ENCODE results near the gene STIM2. TPM values are rescaled to one million over a fixed set of nuclear protein-coding genes. Genes with fewer than 3 reads are reported as not detected.
A peak's percentile ranks its signal among the peaks of the same experiment; 100 is the strongest.

Gene STIM2
- total and polyA plus RNA-seq, 3 experiments from 2014 or later = 41.4 to 51.0 (median 47.8) TPM

DNA sequence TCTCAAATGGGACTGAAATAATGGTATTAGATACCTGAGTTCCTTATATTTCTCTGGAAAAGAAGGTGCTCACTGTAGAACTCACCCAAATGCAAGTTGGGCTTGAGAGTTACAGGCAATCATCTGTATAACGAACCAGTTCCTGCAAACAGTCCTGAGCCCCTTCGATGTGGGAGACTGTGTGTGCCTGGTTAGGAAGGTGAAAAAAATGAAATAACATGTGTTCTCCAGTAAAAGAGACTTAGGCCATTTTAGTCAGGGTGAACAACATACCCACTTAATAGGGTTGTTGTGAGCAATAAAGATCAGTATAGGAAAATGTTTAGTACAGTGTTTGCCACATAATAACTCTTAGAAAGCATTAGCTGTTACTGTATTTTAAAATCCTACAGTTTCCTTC, 23.4 kb downstream of the STIM2 start:
- H3K4me1 ChIP-seq (ENCODE audit: insufficient read depth, low read length) = peaks cover 73% of the 10 kb centered on the region

DNA sequence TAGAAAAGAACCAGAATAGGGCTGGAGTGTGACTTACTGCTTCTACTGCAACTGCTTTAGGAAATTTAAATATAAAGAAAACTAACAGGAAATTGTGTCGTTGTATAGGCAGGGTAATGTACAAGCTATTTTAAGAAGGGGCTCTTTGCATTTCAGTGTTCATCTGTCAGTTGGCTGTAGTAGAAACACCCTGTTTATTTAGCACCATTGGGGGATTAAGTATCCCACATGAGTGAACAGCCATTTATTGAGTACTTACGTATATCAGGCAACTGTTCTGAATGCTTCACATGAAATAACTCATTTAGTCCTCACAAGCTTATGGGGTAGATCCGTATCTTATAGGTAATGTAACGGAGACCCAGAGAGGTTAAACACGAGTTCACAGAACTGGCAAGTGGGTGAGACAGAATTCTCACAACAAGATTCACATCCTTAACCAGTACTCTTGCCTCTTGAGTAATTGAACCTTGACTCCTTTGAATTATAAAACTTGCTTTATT, 23.9 kb downstream of the STIM2 start:
- peaks cover 0 to 2% (median 0%) of the 10 kb centered on the region in 3 donors for H3K36me3 Mint-ChIP-seq
- H3K9me3 Mint-ChIP-seq = no peaks in the 10 kb centered on the region
- Histone ChIP-seq H3K9me3 (ENCODE audit: low read length) (no peaks in the 10 kb centered on the region), H3K27me3 (ENCODE audit: insufficient read depth, low read length, poor library complexity, severe bottlenecking) (no peaks in the 10 kb centered on the region), H3K4me1 (ENCODE audit: insufficient read depth, low read length) (peaks cover 68% of the 10 kb centered on the region), H3K4me3 (ENCODE audit: low read length) (peak overlapping the region; percentile 48), H3K27ac (ENCODE audit: low read depth, low read length) (peak overlapping the region; percentile 67), H3K36me3 (ENCODE audit: insufficient read depth, low read length) (no peaks in the 10 kb centered on the region)
- DNase-seq = peak in 2 of 5 donors; percentile 53 to 65
- POLR2A ChIA-PET = interaction anchor here (0.5 to 4.6 kb wide), 5 partner anchors 11 to 48 kb away, joined by 9 to 96 read pairs (median 12); partner anchors contain the start of gene STIM2
- H3K27me3 Mint-ChIP-seq = no peaks in the 10 kb centered on the region
- H3K27ac Mint-ChIP-seq = peak overlapping the region; percentile 93 to 100 (median 96)
- peaks cover 72 to 98% (median 94%) of the 10 kb centered on the region in 3 donors for H3K4me1 Mint-ChIP-seq
- CTCF ChIA-PET = interaction anchor here (4.1 to 4.6 kb wide), 2 partner anchors 10 to 25 kb away, joined by 20 to 51 read pairs; partner anchors contain the start of gene STIM2
- peak overlapping the region; percentile 51 to 77 (median 76) for H3K4me3 Mint-ChIP-seq

More for the DNA sequence above, 23.4 kb downstream of the STIM2 start:
- H3K27me3 ChIP-seq (ENCODE audit: insufficient read depth, low read length, poor library complexity, severe bottlenecking) = no peaks in the 10 kb centered on the region
- peak overlapping the region; percentile 93 to 100 (median 96) for H3K27ac Mint-ChIP-seq
- ChIA-PET CTCF (interaction anchor here (4.6 kb wide), 1 partner anchor 24 kb away, joined by 51 read pairs; the partner anchor contains the start of gene STIM2), POLR2A (interaction anchor here (0.5 to 4.6 kb wide), 5 partner anchors 11 to 48 kb away, joined by 9 to 96 read pairs (median 12); partner anchors contain the start of gene STIM2)
- no peaks in the 10 kb centered on the region for H3K27me3 Mint-ChIP-seq
- H3K36me3 Mint-ChIP-seq = peaks cover 0 to 2% (median 0%) of the 10 kb centered on the region in 3 donors
- no peaks in the 10 kb centered on the region for H3K9me3 Mint-ChIP-seq
- peaks cover 74 to 98% (median 94%) of the 10 kb centered on the region in 3 donors for H3K4me1 Mint-ChIP-seq
- peak overlapping the region; percentile 67 for H3K27ac ChIP-seq (ENCODE audit: low read depth, low read length)
- H3K4me3 Mint-ChIP-seq = peak overlapping the region; percentile 51 to 77 (median 76)
- peak in 1 of 5 donors; percentile 21 for DNase-seq
- H3K36me3 ChIP-seq (ENCODE audit: insufficient read depth, low read length) = no peaks in the 10 kb centered on the region
- no peaks in the 10 kb centered on the region for H3K9me3 ChIP-seq (ENCODE audit: low read length)
- peak overlapping the region; percentile 48 for H3K4me3 ChIP-seq (ENCODE audit: low read length)

- peak overlapping the region; percentile 52 for H3K4me3 ChIP-seq (ENCODE audit: low read length)
- H3K27ac ChIP-seq (ENCODE audit: low read depth, low read length) = peak overlapping the region; percentile 64
- POLR2A ChIA-PET = interaction anchor here (0.7 to 4.6 kb wide), 7 partner anchors 13 to 302 kb away, joined by 3 to 96 read pairs (median 12); partner anchors contain the start of genes STIM2 and TBC1D19
- no peaks in the 10 kb centered on the region for H3K36me3 ChIP-seq (ENCODE audit: insufficient read depth, low read length)
- Mint-ChIP-seq H3K4me3 (peak overlapping the region; percentile 77 to 83 (median 79)), H3K9me3 (no peaks in the 10 kb centered on the region), H3K36me3 (peaks cover 0 to under 1% (median 0%) of the 10 kb centered on the region in 3 donors), H3K27ac (peak overlapping the region; percentile 81 to 100 (median 96)), H3K4me1 (peaks cover 67 to 96% (median 93%) of the 10 kb centered on the region in 3 donors), H3K27me3 (no peaks in the 10 kb centered on the region)
- DNase-seq = peak in 4 of 5 donors; percentile 12 to 78 (median 72)
- CTCF ChIA-PET = interaction anchor here (0.8 to 4.6 kb wide), 5 partner anchors 11 to 302 kb away, joined by 3 to 51 read pairs (median 3); partner anchors contain the start of genes STIM2 and TBC1D19
- H3K9me3 ChIP-seq (ENCODE audit: low read length) = no peaks in the 10 kb centered on the region
- peaks cover 60% of the 10 kb centered on the region for H3K4me1 ChIP-seq (ENCODE audit: insufficient read depth, low read length)
- no peaks in the 10 kb centered on the region for H3K27me3 ChIP-seq (ENCODE audit: insufficient read depth, low read length, poor library complexity, severe bottlenecking)
Observed at GRCh38 chr4:26885912-26886274, 25.3 kb downstream of the STIM2 start.

DNA sequence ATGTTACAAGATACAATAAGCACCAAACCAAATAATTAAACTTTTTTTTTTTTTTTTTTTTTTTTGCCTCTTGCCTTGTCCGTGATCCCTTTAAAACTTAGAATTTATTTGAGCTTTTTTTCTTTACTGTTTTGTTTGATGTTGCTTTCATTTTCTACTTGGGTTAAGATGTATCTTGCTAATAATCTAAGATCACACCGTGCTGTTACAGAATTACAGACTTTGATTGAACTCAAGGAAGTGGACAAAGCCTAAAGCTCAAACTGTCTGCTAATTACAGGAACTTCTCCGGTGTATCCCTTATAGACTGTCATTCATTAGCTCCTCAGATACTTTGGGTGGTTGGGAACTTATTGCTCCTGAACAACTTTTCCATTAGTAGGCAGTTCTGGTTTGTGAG, 26.5 kb downstream of the STIM2 start:
- CTCF ChIA-PET = interaction anchor here (1.0 to 4.6 kb wide), 4 partner anchors 13 to 41 kb away, joined by 3 to 51 read pairs (median 12); partner anchors contain the start of gene STIM2
- peaks cover 56% of the 10 kb centered on the region for H3K4me1 ChIP-seq (ENCODE audit: insufficient read depth, low read length)
- Mint-ChIP-seq H3K36me3 (peaks cover 0 to 4% (median 2%) of the 10 kb centered on the region in 3 donors), H3K27ac (peak overlapping the region; percentile 81 to 100 (median 96)), H3K4me3 (peak overlapping the region; percentile 77 to 83 (median 79)), H3K9me3 (no peaks in the 10 kb centered on the region), H3K4me1 (peaks cover 67 to 96% (median 93%) of the 10 kb centered on the region in 3 donors), H3K27me3 (no peaks in the 10 kb centered on the region)
- DNase-seq = peak in 2 of 5 donors; percentile 30 to 48
- POLR2A ChIA-PET = interaction anchor here (0.6 to 4.6 kb wide), 9 partner anchors 12 to 303 kb away, joined by 3 to 96 read pairs (median 4); partner anchors contain the start of genes STIM2 and TBC1D19
- no peaks in the 10 kb centered on the region for H3K27me3 ChIP-seq (ENCODE audit: insufficient read depth, low read length, poor library complexity, severe bottlenecking)
- no peaks in the 10 kb centered on the region for H3K36me3 ChIP-seq (ENCODE audit: insufficient read depth, low read length)
- no peaks in the 10 kb centered on the region for H3K9me3 ChIP-seq (ENCODE audit: low read length)
- peak overlapping the region; percentile 64 for H3K27ac ChIP-seq (ENCODE audit: low read depth, low read length)
- H3K4me3 ChIP-seq (ENCODE audit: low read length) = peak overlapping the region; percentile 52

- H3K4me1 Mint-ChIP-seq = peaks cover 70 to 96% (median 94%) of the 10 kb centered on the region in 3 donors
- DNase-seq = no peak
- peaks cover 0 to 4% (median 3%) of the 10 kb centered on the region in 3 donors for H3K36me3 Mint-ChIP-seq
- H3K27ac Mint-ChIP-seq = peak overlapping the region in 7 of 8 donors; percentile 46 to 85 (median 74)
- ChIA-PET CTCF (interaction anchor here (1.0 to 4.6 kb wide), 3 partner anchors 13 to 28 kb away, joined by 3 to 51 read pairs (median 20); partner anchors contain the start of gene STIM2), POLR2A (interaction anchor here (0.5 to 4.6 kb wide), 4 partner anchors 8 to 588 kb away, joined by 3 to 96 read pairs (median 4); partner anchors contain the start of gene STIM2)
- no peaks in the 10 kb centered on the region for H3K27me3 Mint-ChIP-seq
- no peaks in the 10 kb centered on the region for H3K9me3 ChIP-seq (ENCODE audit: low read length)
- H3K36me3 ChIP-seq (ENCODE audit: insufficient read depth, low read length) = no peaks in the 10 kb centered on the region
- H3K4me3 ChIP-seq (ENCODE audit: low read length) = no peak overlapping the region
- no peaks in the 10 kb centered on the region for H3K9me3 Mint-ChIP-seq
- H3K4me3 Mint-ChIP-seq = no peak overlapping the region
- H3K4me1 ChIP-seq (ENCODE audit: insufficient read depth, low read length) = peaks cover 57% of the 10 kb centered on the region
- H3K27ac ChIP-seq (ENCODE audit: low read depth, low read length) = no peak overlapping the region
- H3K27me3 ChIP-seq (ENCODE audit: insufficient read depth, low read length, poor library complexity, severe bottlenecking) = no peaks in the 10 kb centered on the region
Observed at GRCh38 chr4:26887809-26888208, 27.2 kb downstream of the STIM2 start.

DNA sequence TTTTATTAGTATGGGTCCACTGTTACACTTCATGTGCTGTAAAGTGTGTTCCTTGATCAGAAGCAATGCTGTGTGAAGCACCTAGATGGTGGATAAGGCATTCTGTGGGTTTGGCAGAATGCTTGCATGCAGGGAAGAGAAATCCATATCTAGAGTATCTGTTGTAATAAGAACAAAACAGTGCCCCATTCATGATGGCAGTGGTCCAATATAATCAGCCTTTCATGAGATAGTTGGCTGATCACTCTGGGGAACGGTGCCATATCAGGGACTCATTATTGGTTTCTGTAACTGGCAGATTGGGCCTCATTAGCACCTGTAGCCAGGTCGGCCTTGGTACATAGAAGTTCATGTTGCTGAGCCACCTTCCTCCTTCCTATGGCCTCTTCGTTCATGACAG, 28.7 kb downstream of the STIM2 start:
- DNase-seq = no peak
- ChIA-PET POLR2A (no interaction called here), CTCF (interaction anchor here (0.9 kb wide), 1 partner anchor 27 kb away, joined by 3 read pairs; no protein-coding TSS in a partner anchor)
- no peaks in the 10 kb centered on the region for H3K27me3 ChIP-seq (ENCODE audit: insufficient read depth, low read length, poor library complexity, severe bottlenecking)
- Mint-ChIP-seq H3K4me3 (no peak overlapping the region), H3K27me3 (no peaks in the 10 kb centered on the region), H3K9me3 (no peaks in the 10 kb centered on the region), H3K27ac (peak overlapping the region in 2 of 8 donors; percentile 22 to 67), H3K4me1 (peaks cover 69 to 96% (median 91%) of the 10 kb centered on the region in 3 donors), H3K36me3 (peaks cover 0 to 4% (median 4%) of the 10 kb centered on the region in 3 donors)
- peaks cover 47% of the 10 kb centered on the region for H3K4me1 ChIP-seq (ENCODE audit: insufficient read depth, low read length)
- no peak overlapping the region for H3K27ac ChIP-seq (ENCODE audit: low read depth, low read length)
- no peak overlapping the region for H3K4me3 ChIP-seq (ENCODE audit: low read length)
- H3K36me3 ChIP-seq (ENCODE audit: insufficient read depth, low read length) = no peaks in the 10 kb centered on the region
- H3K9me3 ChIP-seq (ENCODE audit: low read length) = no peaks in the 10 kb centered on the region

- H3K4me1 Mint-ChIP-seq = peaks cover 64 to 94% (median 90%) of the 10 kb centered on the region in 3 donors
- H3K9me3 ChIP-seq (ENCODE audit: low read length) = no peaks in the 10 kb centered on the region
- no peaks in the 10 kb centered on the region for H3K27me3 ChIP-seq (ENCODE audit: insufficient read depth, low read length, poor library complexity, severe bottlenecking)
- peaks cover 0 to 5% (median 4%) of the 10 kb centered on the region in 3 donors for H3K36me3 Mint-ChIP-seq
- no peak overlapping the region for H3K4me3 ChIP-seq (ENCODE audit: low read length)
- H3K36me3 ChIP-seq (ENCODE audit: insufficient read depth, low read length) = no peaks in the 10 kb centered on the region
- H3K4me1 ChIP-seq (ENCODE audit: insufficient read depth, low read length) = peaks cover 34% of the 10 kb centered on the region
- ChIA-PET CTCF (interaction anchor here (1.5 kb wide), 1 partner anchor 9 kb away, joined by 4 read pairs; no protein-coding TSS in a partner anchor), POLR2A (no interaction called here)
- H3K9me3 Mint-ChIP-seq = no peaks in the 10 kb centered on the region
- DNase-seq = no peak
- no peak overlapping the region for H3K27ac ChIP-seq (ENCODE audit: low read depth, low read length)
- H3K27me3 Mint-ChIP-seq = no peaks in the 10 kb centered on the region
- peak overlapping the region in 6 of 8 donors; percentile 4 to 58 (median 40) for H3K27ac Mint-ChIP-seq
- H3K4me3 Mint-ChIP-seq = no peak overlapping the region
Observed at GRCh38 chr4:26891054-26891453, 30.4 kb downstream of the STIM2 start.

All from CD8-positive, alpha-beta memory T cell (primary cell).